ENCODE data around the gene CCDC157.

DNA sequence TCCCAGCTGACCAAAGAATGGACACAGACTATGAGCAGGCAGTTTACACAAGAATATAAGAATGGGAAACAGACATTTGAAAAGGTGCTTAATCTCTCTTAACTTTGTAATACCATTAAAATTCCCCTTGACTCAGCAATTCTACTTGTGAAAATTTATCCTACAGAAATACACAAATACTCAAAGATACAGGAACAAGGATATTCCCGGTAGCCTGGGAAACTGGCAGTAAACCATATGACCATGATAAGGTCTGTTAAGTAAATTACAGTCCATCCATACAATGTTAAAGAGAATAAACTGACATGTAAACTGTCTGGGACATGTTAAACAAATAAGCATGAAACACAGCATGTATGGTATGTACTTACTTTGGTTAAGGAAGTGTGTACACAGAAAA lies 60.0 kb downstream of the CCDC157 start:
- no peak for TF ChIP-seq POLR2A (IDR thresholded peaks at IDR 0.05)
- TF ChIP-seq, protein P1, sequence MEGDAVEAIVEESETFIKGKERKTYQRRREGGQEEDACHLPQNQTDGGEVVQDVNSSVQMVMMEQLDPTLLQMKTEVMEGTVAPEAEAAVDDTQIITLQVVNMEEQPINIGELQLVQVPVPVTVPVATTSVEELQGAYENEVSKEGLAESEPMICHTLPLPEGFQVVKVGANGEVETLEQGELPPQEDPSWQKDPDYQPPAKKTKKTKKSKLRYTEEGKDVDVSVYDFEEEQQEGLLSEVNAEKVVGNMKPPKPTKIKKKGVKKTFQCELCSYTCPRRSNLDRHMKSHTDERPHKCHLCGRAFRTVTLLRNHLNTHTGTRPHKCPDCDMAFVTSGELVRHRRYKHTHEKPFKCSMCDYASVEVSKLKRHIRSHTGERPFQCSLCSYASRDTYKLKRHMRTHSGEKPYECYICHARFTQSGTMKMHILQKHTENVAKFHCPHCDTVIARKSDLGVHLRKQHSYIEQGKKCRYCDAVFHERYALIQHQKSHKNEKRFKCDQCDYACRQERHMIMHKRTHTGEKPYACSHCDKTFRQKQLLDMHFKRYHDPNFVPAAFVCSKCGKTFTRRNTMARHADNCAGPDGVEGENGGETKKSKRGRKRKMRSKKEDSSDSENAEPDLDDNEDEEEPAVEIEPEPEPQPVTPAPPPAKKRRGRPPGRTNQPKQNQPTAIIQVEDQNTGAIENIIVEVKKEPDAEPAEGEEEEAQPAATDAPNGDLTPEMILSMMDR (IDR thresholded peaks at IDR 0.05) = no peak
